Colonic mucosa (tissue), 4 donors: ENCODE measurements around the gene GSTM5. TPM values are rescaled to one million over a fixed set of nuclear protein-coding genes. Genes with fewer than 3 reads are reported as not detected.
"Not testable (repeated sequence)": the region's sequence is repeated elsewhere in the genome, so short reads cannot be mapped to it uniquely, and the experiment has no call there.

Experiments used
- DNase-seq: peaks from one replicate; pipeline ENCODE4 v3.0.0-alpha.2; 2020
- H3K27ac ChIP-seq: fragments of 200-600 bp; one replicate; pipeline ENCODE4 v1.8.0; 2021
- H3K27me3 ChIP-seq: fragments of 200-600 bp; one replicate; pipeline ENCODE4 v1.8.0; 2021
- H3K36me3 ChIP-seq: fragments of 200-600 bp; one replicate; pipeline ENCODE4 v1.8.0; 2021
- H3K4me1 ChIP-seq: fragments of 200-600 bp; one replicate; pipeline ENCODE4 v1.8.0; 2021; ENCODE audit warnings: mild to moderate bottlenecking
- H3K4me3 ChIP-seq: fragments of 200-600 bp; one replicate; pipeline ENCODE4 v1.8.0; 2021
- H3K9ac ChIP-seq, 2 donors: one replicate each; pipeline ENCODE4 v1.7.0; 2013; ENCODE audit warnings: control low read depth in 2 of 2, low read depth in 2 of 2, low read length in 2 of 2
- H3K9me3 ChIP-seq: fragments of 200-600 bp; one replicate; pipeline ENCODE4 v1.8.0; 2021
- intact Hi-C: fragments of 100-400 bp; cut with DNase I; formaldehyde crosslinking; loops from one replicate; pipeline ENCODE4 v1.14.1; 2022
- total RNA-seq, 2 donors: library from RNA; stranded (reverse); fragmentation: NEBNext Ultra II Directional in 1 of 2; extraction: Animal tissue kit (Norgen Biotek cat#: 25700) in 1 of 2; gene quantifications; one replicate each; pipeline ENCODE4 v1.2.1, GENCODE V29; 2021
- TF ChIP-seq, protein P1 (sequence below): fragments of 200-600 bp; IDR thresholded peaks from one replicate; pipeline ENCODE4 v1.8.0; 2022; ENCODE audit warnings: antibody characterized with exemption, mild to moderate bottlenecking
- donor health status: healthy.
- donor health status: DM: no; HTN: no; CAD: no.
- donor health status: DM: no; HTN: no; CAD: no.

The GSTM5 gene
- total RNA-seq, 2 donors from 2014 or later = 2.0 to 3.0 TPM

DNA sequence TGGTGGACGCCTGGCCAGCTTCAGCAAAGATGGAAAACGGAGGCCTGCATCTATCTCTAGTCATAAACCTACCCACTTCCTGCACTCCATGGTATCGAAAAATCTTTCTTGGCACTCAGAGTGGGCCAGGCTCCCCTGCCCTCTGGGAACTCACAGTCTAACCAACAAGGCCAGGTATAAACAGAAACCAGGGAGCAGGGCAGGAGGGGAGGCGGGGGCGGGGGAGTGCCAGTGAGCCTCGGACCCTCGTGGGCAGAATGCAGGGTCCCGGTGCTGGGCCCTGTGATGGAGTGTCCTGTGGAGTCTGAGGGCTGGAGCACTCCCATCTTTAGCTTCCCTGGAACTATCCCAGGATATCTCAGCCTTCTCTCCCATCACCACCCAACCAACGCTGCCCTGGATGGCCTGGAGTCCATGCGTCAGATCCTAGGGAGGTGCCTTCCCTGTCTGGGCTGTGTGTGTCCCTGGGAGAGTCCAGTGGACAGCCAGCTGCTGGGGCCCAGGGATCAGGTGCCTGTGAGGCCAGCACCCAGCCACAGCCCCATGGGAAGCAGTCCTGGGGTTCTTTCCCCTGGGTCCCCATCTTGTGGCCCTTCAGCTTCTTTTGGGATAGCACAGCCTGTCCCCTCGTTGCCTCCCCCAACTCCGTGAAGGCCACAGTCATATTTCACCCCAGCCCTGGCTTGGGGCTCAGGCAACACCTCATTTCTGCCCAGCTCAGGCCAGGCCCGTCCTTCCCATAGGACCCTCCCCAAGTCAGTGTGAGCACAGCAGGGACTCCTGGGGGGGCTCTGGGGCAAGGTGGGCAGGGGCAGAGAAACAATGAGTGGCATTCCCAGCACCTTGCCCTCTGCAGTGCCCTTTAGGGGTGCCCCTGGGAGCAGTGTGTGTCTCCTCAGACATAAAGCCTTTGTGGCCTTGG is 52.8 kb downstream of the GSTM5 start:
- no peaks in the 10 kb centered on the region for H3K27me3 ChIP-seq
- DNase-seq = peak; percentile 24
- TF ChIP-seq, protein P1, sequence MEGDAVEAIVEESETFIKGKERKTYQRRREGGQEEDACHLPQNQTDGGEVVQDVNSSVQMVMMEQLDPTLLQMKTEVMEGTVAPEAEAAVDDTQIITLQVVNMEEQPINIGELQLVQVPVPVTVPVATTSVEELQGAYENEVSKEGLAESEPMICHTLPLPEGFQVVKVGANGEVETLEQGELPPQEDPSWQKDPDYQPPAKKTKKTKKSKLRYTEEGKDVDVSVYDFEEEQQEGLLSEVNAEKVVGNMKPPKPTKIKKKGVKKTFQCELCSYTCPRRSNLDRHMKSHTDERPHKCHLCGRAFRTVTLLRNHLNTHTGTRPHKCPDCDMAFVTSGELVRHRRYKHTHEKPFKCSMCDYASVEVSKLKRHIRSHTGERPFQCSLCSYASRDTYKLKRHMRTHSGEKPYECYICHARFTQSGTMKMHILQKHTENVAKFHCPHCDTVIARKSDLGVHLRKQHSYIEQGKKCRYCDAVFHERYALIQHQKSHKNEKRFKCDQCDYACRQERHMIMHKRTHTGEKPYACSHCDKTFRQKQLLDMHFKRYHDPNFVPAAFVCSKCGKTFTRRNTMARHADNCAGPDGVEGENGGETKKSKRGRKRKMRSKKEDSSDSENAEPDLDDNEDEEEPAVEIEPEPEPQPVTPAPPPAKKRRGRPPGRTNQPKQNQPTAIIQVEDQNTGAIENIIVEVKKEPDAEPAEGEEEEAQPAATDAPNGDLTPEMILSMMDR = no peak
- H3K9ac ChIP-seq = peak overlapping the region; percentile 54 to 100
- intact Hi-C loops = no loop called here
- H3K4me3 ChIP-seq = no peak overlapping the region
- peak overlapping the region; percentile 87 for H3K27ac ChIP-seq
- no peaks in the 10 kb centered on the region for H3K9me3 ChIP-seq
- H3K4me1 ChIP-seq = peaks cover 9% of the 10 kb centered on the region
- H3K36me3 ChIP-seq = no peaks in the 10 kb centered on the region

DNA sequence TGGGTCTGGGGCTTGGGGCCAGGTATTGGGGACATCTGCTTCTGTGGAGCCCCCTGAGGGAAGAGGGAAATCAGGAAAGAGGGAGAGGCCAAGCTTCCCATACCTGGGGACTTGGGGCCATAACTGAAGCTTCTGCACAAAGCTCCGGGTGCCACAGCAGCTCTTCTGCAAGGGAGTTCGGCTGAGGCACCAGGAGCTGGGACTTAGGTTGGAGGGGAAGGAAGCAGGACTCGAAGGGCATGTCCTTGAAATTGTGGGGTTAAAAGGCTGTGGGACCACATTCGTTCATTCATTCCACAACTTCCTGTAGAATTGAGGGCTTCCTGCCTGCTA is 53.4 kb downstream of the GSTM5 start:
- Histone ChIP-seq H3K36me3 (no peaks in the 10 kb centered on the region), H3K4me1 (peaks cover 9% of the 10 kb centered on the region), H3K27me3 (no peaks in the 10 kb centered on the region), H3K9ac (peak overlapping the region in 1 of 2 donors; percentile 100), H3K9me3 (no peaks in the 10 kb centered on the region), H3K4me3 (no peak overlapping the region), H3K27ac (peak overlapping the region; percentile 87)
- peak; percentile 20 for DNase-seq
- TF ChIP-seq, protein P1 = no peak
- intact Hi-C loops = no loop called here

- peak overlapping the region; percentile 12 to 36 for H3K9ac ChIP-seq
- no peaks in the 10 kb centered on the region for H3K36me3 ChIP-seq
- peak overlapping the region; percentile 87 for H3K27ac ChIP-seq
- TF ChIP-seq, protein P1 = no peak
- no peaks in the 10 kb centered on the region for H3K9me3 ChIP-seq
- peak; percentile 82 for DNase-seq
- peaks cover 9% of the 10 kb centered on the region for H3K4me1 ChIP-seq
- intact Hi-C loops = no loop called here
- no peaks in the 10 kb centered on the region for H3K27me3 ChIP-seq
- H3K4me3 ChIP-seq = no peak overlapping the region
These were observed 54.0 kb downstream of the GSTM5 start for GRCh38 chr1:109765896-109766615.

DNA sequence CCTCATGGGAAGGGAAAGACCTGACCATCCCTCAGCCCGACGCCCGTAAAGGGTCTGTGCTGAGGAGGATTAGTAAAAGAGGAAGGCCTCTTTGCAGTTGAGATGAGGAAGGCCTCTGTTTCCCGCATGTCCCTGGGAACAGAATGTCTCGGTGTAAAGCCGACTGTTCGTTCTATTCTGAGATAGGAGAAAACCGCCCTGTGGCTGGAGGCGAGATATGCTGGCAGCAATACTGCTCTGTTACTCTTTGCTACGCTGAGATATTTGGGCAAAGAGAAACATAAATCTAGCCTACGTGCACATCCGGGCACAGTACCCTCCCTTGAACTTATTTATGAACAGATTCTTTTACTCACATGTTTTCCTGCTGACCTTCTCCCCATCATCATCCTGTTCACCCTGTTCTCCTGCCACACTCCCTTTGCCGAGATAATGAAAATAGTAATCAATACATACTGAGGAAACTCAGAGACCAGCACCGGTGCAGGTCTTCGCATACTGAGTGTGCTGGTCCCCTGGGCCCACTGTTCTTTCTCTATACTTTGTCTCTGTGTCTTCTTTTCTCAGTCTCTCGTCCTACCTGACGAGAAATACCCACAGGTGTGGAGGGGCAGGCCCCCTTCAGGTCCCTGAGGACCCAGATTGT is 55.1 kb downstream of the GSTM5 start:
- H3K27me3 ChIP-seq, H3K36me3 ChIP-seq, H3K9me3 ChIP-seq, H3K9ac ChIP-seq, H3K4me3 ChIP-seq, H3K4me1 ChIP-seq, intact Hi-C loops: not testable (repeated sequence)
- peak; percentile 17 for DNase-seq
- peak overlapping the region; percentile 87 for H3K27ac ChIP-seq

Other genes starting within 250 kb of the GSTM5 start
- gene SYPL2, start 245.7 kb upstream of the GSTM5 start, total RNA-seq = under 1 TPM; 0.12 to 0.35 TPM
- gene ATXN7L2, start 228.3 kb upstream of the GSTM5 start, total RNA-seq = 1 to 10 TPM; 2.3 to 4.0 TPM
- gene CYB561D1, start 218.2 kb upstream of the GSTM5 start, total RNA-seq = 10 to 100 TPM in 1 of 2 donors, 1 to 10 TPM in 1; 8.1 to 12.5 TPM
- 1 to 10 TPM; 2.5 to 3.9 TPM for gene AMIGO1, start 202.5 kb upstream of the GSTM5 start, total RNA-seq
- not detected for gene GPR61, start 172.4 kb upstream of the GSTM5 start, total RNA-seq
- 1 to 10 TPM; 7.7 to 8.9 TPM for gene GNAI3, start 163.6 kb upstream of the GSTM5 start, total RNA-seq
- gene GNAT2, start 92.6 kb upstream of the GSTM5 start, total RNA-seq = under 1 TPM in 1 of 2 donors, not detected in 1; 0.32 TPM
- 10 to 100 TPM; 28.0 to 60.3 TPM for gene AMPD2, start 92.4 kb upstream of the GSTM5 start, total RNA-seq
- gene GSTM4, start 56.2 kb upstream of the GSTM5 start, total RNA-seq = 10 to 100 TPM; 62.6 to 77.4 TPM
- gene GSTM2, start 44.2 kb upstream of the GSTM5 start, total RNA-seq = 10 to 100 TPM; 18.5 to 20.7 TPM
- 10 to 100 TPM in 1 of 2 donors, not detected in 1; 46.1 TPM for gene GSTM1, start 24.4 kb upstream of the GSTM5 start, total RNA-seq
- 10 to 100 TPM in 1 of 2 donors, 1 to 10 TPM in 1; 4.9 to 24.6 TPM for gene GSTM3, start 28.8 kb downstream of the GSTM5 start, total RNA-seq
- gene EPS8L3, start 51.7 kb downstream of the GSTM5 start, total RNA-seq = 100 to 1,000 TPM; 283 to 290 TPM
- 10 to 100 TPM; 14.1 to 18.1 TPM for gene CSF1, start 198.6 kb downstream of the GSTM5 start, total RNA-seq